Placental pericyte (primary cell): ENCODE measurements around the gene CKB. TPM values are rescaled to one million over a fixed set of nuclear protein-coding genes. Genes with fewer than 3 reads are reported as not detected.

Experiments used
- small RNA-seq: library from RNA; depleted of rRNA; stranded (forward); fragments of <200 nt; gene quantifications from one replicate; pipeline ENCODE3, GENCODE V24; 2012; ENCODE audit warnings: low replicate concordance
- total RNA-seq: library from RNA; depleted of rRNA; stranded (reverse); fragments of >200 nt; gene quantifications from 2 replicates; pipeline ENCODE4 v1.2.3, GENCODE V29; 2012

The CKB gene
- total RNA-seq: 5.3 and 7.0 TPM in 2 replicates

GRCh38 chr14:103522649-103523574 is at the start of gene CKB:
TSS of gene CKB (minus strand) at chr14:103522830. CDS start at chr14:103522493, 337 bp downstream.

DNA sequence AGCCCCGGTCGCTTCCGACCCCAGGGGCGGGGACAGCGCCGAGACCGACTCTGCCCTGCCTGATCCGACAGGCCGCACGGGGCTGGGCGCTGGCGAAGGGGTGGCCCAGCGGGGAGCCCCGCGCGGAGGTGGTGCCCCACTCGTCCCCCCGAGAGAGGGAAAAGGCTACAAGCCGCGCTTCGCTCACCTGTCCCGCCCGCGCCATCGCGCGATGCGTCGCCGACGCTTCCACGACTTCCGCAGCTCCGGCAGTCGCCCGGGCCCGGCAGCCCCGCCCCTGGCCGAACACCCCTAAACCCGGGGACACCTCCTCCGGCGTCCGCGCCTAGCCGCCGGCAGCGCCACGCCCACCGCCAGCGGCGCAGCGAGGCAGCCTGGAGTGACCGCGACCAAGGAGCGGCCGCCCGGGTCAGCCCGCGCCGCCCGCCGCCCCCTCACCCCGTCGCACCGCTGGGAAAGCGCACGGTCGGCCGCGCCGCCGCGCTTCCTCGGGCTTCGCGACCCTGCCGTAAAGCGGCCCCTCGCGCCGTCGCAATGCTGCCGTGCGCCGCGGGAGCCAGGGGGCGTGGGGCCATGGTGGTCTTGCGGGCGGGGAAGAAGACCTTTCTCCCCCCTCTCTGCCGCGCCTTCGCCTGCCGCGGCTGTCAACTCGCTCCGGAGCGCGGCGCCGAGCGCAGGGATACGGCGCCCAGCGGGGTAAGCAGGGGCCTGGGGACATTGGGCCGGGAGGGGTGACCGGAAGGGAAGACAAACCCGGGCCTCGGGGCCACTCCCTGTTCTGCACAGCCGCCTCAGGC is 40.0 kb upstream of the CKB start, which contains the start of the genes BAG5 and COA8:
TSS of gene BAG5 (minus strand) at position 229 of the 797 bp plus-strand sequence. CDS start 1,493 bp downstream, outside the sequence.
TSS of gene COA8 (plus strand) at position 532 of the 797 bp plus-strand sequence. CDS start at position 574, 42 bp downstream.

GRCh38 chr14:103528587-103529382 is 6.2 kb upstream of the CKB start, which contains the start of gene TRMT61A:
TSS of gene TRMT61A (plus strand) at chr14:103529196. CDS start at chr14:103529979, 783 bp downstream.

Small RNAs within 50 kb of the gene (small RNA-seq; reads per million reads assigned to genes)
- not detected for gene RNU4-68P
- not detected for gene RNU7-160P

Other genes starting within 250 kb of the CKB start
- gene EIF5, start 188.6 kb downstream of the CKB start, total RNA-seq: 230 and 308 TPM in 2 replicates
- gene MARK3, start 137.4 kb downstream of the CKB start, total RNA-seq: 105 and 133 TPM in 2 replicates
- gene TRMT61A, start 6.4 kb upstream of the CKB start, total RNA-seq: 12.7 and 15.6 TPM in 2 replicates
- 23.6 and 35.8 TPM in 2 replicates for gene BAG5, start 39.8 kb upstream of the CKB start, total RNA-seq
- gene COA8, start 40.1 kb upstream of the CKB start, total RNA-seq: 12.0 and 18.2 TPM in 2 replicates
- gene KLC1, start 106.4 kb upstream of the CKB start, total RNA-seq: 213 and 281 TPM in 2 replicates
- gene XRCC3, start 192.6 kb upstream of the CKB start, total RNA-seq: 3.1 and 28.6 TPM in 2 replicates
- gene ZFYVE21, start 193.0 kb upstream of the CKB start, total RNA-seq: 23.3 and 35.9 TPM in 2 replicates